Measurements from ENCODE around the gene ADARB2.
"Not testable (repeated sequence)": the region's sequence is repeated elsewhere in the genome, so short reads cannot be mapped to it uniquely, and the experiment has no call there.

ADARB2 gene

DNA sequence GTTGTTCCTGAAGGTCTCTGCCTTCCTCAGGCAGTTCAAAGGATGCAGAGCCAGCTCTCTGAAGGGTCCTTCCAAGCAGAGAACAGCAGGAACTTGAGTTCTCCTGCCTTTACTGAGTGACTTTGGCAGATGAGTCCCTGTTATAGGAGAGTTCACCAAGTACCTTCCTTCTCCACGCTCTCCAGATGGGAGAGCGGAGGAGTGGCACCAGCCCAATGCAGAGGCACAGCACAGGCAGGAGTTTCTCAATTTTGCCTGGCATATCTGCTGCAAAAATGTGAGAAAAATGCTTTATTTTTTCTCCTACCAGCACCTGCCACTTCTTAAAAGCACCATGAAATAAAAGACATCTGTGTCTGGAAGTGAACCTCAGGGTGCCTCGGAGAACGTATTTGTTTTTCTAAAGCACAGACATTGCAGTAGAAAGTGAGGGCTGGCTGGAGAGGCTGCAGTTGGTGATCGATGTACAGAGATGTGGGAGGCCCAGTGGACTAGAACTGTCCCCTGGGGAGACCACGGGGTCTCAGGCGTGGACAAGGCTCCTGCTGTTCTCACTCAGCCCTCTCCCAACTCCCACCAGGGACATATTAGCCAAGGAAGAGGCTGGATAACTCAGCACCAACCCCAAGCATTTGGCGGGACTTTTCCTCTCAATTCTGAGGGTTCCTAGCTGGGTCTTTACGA, 506.6 kb downstream of the ADARB2 start:
- DNase-seq, result no peak

- no peak for DNase-seq
Observed at GRCh38 chr10:1230138-1230537, 507.2 kb downstream of the ADARB2 start.

GRCh38 chr10:1229574-1229973, 507.8 kb downstream of the ADARB2 start:
- no peak for DNase-seq

DNA sequence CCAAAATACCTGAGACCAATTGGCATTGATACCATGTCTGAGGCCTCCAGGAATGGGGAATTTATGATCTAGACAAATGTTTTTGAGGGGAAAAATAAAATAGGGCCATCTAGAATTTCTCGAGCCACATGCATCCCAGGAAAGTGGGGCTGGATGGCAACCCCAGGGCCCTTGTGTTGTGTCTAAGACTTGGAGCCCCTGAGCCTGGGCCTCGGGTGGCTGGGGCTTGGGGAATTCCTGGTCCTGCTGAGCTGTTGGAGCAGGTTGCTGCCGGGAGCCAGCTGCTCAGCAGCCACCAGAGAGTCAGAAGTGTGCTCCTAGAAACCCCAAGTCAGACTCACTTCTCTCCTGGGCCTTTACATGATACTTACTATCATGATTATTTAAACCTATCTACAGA, 508.2 kb downstream of the ADARB2 start:
- no peak for DNase-seq

DNA sequence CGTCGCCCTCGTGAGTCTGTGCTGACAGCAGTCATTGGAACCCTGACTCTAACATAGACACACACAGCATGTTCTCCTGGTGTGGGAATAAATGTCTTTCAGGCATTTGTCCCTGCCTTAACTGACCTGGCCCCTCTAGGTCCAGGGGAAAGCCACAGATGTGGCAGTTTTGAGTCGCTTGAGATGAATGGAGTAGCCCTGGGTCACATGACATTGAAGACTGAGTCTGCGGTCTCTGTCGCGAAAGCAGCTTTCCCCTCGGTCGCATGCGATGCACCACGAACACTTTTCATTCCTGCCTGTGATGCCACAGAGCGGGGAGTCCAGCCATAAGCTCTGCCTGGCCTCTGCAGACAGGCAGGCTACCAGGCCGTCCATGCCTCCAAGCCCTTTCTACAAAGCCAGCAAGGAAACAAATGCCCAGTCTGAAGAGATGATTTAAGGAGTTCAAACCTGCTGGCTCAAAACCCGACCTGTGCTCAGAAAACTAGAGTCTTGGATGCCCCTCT, 508.8 kb downstream of the ADARB2 start:
- DNase-seq, result no peak

DNA sequence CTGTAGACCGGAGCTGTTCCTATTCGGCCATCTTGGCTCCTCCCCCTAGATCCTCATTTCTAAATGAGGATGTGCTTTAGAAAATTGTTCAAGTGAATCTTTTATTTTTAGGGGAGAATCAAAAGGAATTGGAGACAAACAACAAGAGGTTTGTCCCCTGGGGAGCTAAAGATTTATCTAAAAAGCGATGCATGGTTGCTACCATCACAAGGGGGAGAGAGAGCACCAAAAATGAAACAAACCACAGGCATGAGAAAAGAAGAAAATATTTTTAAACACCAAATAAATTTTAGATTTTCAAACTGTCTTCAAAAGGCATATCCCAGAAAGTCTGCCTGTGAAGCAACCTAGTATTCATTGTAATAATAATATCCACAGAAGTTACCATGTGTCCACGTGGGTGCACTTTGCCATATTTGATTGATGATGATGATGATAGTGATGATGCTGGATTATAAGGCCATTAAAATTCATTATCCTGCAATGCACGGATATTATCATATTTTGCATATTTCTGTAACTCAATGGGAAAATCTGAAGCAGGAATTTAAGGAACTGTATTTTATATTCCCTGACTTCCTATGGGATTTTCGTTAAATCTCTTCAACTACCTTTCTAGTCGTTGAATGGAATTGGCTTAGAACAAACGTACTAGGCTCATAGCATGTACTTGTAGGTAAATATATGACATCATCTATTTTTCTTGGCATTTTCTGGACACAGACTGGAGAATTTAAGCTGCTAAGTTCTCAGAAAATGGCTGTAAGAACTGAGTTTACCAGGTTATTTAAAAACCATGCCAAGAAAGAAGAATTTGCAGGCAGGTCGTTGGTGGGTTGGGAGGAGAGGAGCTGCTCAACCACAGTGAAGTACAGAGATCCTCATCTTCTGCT, 509.6 kb downstream of the ADARB2 start:
- no peak for DNase-seq

- DNase-seq, result not testable (repeated sequence)
Observed at GRCh38 chr10:1226907-1227306, 510.4 kb downstream of the ADARB2 start.

DNA sequence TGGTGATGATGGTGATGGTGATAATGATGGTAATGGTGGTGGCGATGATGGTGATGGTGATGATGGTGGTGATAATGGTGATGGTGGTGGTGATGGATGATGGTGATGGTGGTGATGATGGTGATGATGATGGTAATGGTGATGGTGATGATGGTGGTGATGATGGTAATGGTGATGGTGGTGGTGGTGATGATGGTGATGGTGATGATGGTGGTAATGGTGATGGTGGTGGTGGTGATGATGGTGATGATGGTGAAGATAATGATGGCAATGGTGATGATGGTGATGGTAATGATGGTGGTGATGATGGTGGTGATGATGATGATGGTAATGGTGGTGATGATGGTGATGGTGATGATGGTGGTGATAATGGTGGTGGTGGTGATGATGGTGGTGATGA, 517.5 kb downstream of the ADARB2 start:
- not testable (repeated sequence) for DNase-seq

DNA sequence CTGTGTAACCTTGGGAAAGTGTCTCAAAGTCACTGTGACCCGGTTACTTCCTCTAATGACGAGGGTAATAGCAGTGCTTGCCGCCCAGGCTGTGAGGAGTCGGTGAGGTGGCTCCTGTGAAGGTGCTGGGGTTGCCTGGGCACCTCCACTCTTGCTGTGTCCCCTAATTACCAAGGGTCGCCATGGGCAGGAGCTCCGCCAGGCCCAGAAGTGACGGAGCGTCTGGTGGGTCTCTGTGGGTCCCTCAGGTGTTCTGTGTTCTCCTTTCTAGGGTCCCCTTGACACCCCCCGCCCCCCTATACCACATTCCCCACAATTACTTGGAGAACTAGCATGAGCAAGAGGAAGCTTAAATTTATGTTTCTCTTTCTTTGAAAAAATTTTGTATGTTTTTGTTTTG, 519.7 kb downstream of the ADARB2 start:
- no peak for DNase-seq

GRCh38 chr10:1217237-1217587, 520.1 kb downstream of the ADARB2 start:
- DNase-seq, result no peak

DNA sequence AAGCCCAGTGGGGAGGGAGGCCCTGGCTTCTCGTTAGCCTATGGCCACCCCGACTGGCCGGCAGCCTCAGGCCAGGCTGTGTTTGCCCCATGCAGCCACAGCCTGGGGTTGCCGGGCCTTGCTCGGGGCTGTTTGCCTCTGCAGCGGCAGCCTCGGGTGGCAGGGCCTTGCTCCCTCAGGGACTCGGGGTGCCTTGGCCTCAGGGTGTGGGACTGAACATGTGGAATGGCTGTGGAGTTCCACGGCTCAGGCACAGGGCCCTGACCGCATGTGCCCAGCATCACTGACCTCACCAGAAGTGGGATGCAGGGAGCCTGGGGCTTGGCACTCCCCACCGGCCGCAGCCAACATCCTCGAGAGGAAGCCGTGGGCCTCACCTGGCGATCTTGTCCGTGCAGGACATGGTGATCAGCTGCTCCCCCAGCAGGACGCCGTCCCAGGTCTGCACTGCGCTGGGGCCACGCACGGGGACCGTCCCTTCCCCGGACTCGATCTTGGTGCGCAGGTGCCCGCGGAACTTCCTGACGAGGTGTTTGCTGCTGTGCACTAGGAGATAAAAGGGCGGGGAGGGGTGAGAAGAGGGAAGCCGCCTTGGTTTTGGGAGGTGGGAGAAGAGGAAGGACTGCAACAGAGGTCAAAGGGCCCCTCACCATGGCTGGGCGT, 520.6 kb downstream of the ADARB2 start:
- no peak for DNase-seq

- no peak for DNase-seq
Observed at GRCh38 chr10:1215862-1216573, 521.3 kb downstream of the ADARB2 start.

GRCh38 chr10:1214882-1215540, 522.3 kb downstream of the ADARB2 start:
- no peak for DNase-seq

DNA sequence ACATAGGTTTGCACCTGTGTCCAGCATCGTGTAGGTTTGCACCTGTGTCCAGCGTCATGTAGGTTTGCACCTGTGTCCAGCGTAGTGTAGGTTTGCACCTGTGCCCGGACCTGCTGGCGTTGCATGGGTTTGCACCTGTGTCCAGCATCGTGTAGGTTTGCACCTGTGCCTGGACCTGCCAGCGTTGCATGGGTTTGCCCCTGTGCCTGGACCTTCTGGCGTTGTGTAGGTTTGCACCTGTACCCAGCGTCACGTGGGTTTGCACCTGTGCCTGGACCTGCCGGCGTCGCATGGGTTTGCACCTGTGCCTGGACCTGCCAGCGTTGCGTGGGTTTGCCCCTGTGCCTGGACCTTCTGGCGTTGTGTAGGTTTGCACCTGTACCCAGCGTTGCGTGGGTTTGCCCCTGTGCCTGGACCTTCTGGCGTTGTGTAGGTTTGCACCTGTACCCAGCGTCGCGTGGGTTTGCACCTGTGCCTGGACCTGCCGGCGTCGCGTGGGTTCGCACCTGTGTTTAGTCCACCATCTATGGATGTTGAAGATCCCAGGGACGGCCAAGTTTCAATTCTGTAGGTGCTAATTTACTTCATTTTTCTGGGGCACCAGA, 523.2 kb downstream of the ADARB2 start:
- no peak for DNase-seq

DNA sequence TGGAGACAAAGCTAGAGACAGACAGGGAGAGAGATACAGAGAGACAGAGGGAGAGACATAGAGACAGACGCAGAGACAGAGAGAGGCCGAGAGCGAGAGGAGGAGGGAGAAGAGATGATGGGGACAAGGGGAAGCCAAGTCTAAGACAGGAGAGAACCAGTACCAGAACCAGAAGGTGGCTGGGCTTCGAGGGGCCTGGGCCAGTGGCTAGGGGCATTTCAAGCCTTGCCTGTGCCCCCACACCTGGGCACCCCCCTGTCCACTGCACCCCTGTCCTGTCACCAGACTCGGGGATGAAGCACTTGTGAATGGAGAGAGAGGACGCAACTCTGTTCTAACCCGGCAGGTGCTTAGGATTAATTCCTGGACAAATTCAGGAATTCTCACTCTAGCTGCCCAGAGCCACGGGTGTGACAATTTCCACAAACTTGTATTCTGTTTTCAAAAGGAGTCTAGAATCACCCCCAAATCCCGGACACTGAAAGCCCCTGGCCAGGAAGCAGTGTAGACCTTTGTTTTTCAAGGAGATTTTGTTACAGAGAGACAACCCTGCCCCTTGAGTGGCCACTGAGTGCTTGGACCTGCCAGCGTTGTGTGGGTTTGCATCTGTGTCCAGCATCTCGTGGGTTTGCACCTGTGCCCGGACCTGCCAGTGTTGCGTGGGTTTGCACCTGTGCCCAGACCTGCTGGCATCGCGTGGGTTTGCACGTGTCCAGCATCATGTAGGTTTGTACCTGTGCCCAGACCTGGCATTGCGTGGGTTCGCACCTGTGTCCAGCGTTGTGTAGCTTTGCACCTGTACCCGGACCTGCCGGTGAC, 523.9 kb downstream of the ADARB2 start:
- no peak for DNase-seq

GRCh38 chr10:1212571-1213141, 524.7 kb downstream of the ADARB2 start:
- no peak for DNase-seq

DNA sequence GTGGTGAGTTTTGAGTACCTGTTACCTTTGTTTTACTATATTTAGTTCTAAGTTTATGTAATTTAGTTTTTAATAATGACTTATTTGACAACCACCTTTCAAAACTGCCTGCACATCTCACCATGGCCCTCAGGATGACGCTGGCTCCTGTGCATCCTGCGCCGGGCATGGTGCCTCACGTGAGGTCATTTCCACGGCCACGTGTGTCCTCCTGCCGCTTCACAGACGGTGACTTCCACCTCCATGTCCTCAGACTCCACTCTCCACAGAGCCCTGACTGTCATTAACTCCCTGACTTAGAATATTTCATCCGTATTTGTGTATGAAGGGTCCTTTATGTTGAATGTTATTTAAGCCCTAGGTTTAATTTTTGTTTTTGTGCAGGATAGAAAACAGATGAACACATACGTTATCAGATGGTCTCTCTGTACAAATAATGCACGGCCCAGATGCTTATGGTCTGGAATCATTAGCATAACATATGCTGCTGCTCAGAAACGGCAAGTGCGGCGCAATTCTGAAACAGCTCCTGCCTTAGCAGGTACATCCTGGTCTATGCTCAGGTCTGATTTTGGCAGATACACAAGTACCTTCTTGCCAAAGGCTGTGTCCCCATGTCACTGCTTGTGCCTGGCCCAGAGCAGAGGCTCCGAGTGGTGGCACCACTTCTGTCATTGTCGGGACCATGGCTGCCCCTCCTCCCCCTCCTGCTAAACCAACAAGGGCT, 525.3 kb downstream of the ADARB2 start:
- no peak for DNase-seq

DNA sequence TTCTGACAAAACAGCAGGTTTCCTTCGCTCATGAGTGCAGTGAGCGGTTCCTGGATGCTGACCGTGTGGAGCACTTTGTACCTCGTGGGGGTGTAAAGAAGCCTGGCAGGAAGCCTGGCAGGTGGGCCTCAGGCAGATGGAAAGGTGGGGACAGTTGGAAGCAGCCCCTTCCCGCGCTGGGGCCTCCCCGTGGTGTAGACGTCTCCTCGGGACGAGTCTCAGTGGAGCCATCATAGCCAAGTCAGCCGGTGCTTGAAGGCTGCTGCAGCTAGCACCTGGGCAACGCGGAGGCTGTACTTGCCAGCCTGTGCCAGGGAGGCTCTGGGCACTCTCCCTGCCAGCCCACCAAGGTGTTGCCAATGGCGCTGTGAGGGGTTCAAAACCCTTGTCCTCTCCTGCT, 526.7 kb downstream of the ADARB2 start:
- DNase-seq, result no peak

DNA sequence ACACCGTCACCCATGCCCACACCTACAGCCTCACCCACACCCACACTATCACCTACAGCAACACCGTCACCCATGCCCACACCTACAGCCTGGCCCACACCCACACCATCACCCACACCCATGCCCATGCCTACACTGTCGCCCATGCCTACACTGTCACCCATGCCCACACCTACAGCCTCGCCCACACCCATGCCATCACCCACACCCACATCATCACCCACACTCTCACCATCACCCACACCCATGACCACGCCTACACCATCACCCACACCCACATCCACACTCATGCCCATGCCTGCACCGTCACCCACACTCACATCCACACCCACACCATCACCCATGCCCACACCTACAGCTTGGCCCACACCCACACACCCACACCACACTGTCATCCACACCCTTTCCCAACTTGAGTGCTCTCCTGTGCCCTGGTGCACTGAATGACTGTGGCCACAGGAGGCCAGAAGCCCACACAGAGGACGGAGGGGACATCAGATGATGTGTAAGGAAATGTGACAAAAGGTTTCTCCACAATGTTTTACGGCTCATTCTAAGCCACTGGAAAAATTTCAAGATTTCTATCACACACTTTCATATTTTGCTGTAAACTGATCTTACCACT, 527.9 kb downstream of the ADARB2 start:
- no peak for DNase-seq

Data from CD4-positive, alpha-beta T cell treated with Interferon gamma for 1 hour (primary cell).